ENCODE data around the gene TFF3. TPM values are rescaled to one million over a fixed set of nuclear protein-coding genes. Genes with fewer than 3 reads are reported as not detected.

The TFF3 gene
- total RNA-seq, 4 donors from 2014 or later, result 164 to 2,581 (median 367) TPM

GRCh38 chr21:42264245-42265195 is 50.7 kb downstream of the TFF3 start:
- Histone ChIP-seq H3K27me3 (no peaks in the 10 kb centered on the region), H3K36me3 (no peaks in the 10 kb centered on the region), H3K9me3 (no peaks in the 10 kb centered on the region), H3K27ac (no peak overlapping the region), H3K4me1 (peaks cover 0 to 31% (median 8%) of the 10 kb centered on the region in 4 donors), H3K4me3 (no peak overlapping the region)
- no peak for TF ChIP-seq CTCF (IDR thresholded peaks at IDR 0.05)
- no peak for TF ChIP-seq EP300 (IDR thresholded peaks at IDR 0.05; ENCODE audit: low read depth)
- no peak for TF ChIP-seq POLR2A (IDR thresholded peaks at IDR 0.05)
- no peak for TF ChIP-seq POLR2AphosphoS5 (IDR thresholded peaks at IDR 0.05)
- intact Hi-C loops (cut with DNase I; ENCODE audit: low total_unique reads), result no loop called here
- in situ Hi-C loops (cut with MboI; ENCODE audit: low pct_ligation_motif_present in 1 of 4, low pct_unique_long_range_greater_than_20kb in 1 of 4, low sequenced_read_pairs in 3 of 4), result loop anchor here in 1 of 4 donors (10.0 kb wide), 1 partner anchor 120 kb away; no protein-coding TSS in a partner anchor
- WGBS, 2 donors (ENCODE audit: low coverage in 1 of 2), result 33 to 88% methylated on average over 1 to 13 of the region's 13 CpGs
- DNase-seq, result no peak

GRCh38 chr21:42263591-42264131 is 51.5 kb downstream of the TFF3 start:
- H3K36me3 ChIP-seq, result no peaks in the 10 kb centered on the region
- intact Hi-C loops (cut with DNase I; ENCODE audit: low total_unique reads) (no loop called here), in situ Hi-C loops (cut with MboI; ENCODE audit: low pct_ligation_motif_present in 1 of 4, low pct_unique_long_range_greater_than_20kb in 1 of 4, low sequenced_read_pairs in 3 of 4) (loop anchor here in 1 of 4 donors (10.0 kb wide), 1 partner anchor 119 kb away; no protein-coding TSS in a partner anchor)
- 60 to 70% methylated on average over 1 to 18 of the region's 18 CpGs for WGBS, 2 donors (ENCODE audit: low coverage in 1 of 2)
- no peaks in the 10 kb centered on the region for H3K9me3 ChIP-seq
- no peak for DNase-seq
- H3K27me3 ChIP-seq, result no peaks in the 10 kb centered on the region
- peak overlapping the region in 1 of 4 donors; percentile 10 for H3K27ac ChIP-seq
- peaks cover 0 to 31% (median 8%) of the 10 kb centered on the region in 4 donors for H3K4me1 ChIP-seq
- H3K4me3 ChIP-seq, result no peak overlapping the region
- no peak for TF ChIP-seq CTCF (IDR thresholded peaks at IDR 0.05)
- peak; percentile 33 for TF ChIP-seq EP300 (IDR thresholded peaks at IDR 0.05; ENCODE audit: low read depth)
- no peak for TF ChIP-seq POLR2A (IDR thresholded peaks at IDR 0.05)
- TF ChIP-seq POLR2AphosphoS5 (IDR thresholded peaks at IDR 0.05), result no peak

GRCh38 chr21:42262831-42263231 is 52.4 kb downstream of the TFF3 start:
- H3K27me3 ChIP-seq, result no peaks in the 10 kb centered on the region
- no peak for TF ChIP-seq EP300 (IDR thresholded peaks at IDR 0.05; ENCODE audit: low read depth)
- no peak for TF ChIP-seq CTCF (IDR thresholded peaks at IDR 0.05)
- TF ChIP-seq POLR2A (IDR thresholded peaks at IDR 0.05), result no peak
- in situ Hi-C loops (cut with MboI; ENCODE audit: low pct_ligation_motif_present in 1 of 4, low pct_unique_long_range_greater_than_20kb in 1 of 4, low sequenced_read_pairs in 3 of 4) (loop anchor here in 1 of 4 donors (10.0 kb wide), 1 partner anchor 118 kb away; no protein-coding TSS in a partner anchor), intact Hi-C loops (cut with DNase I; ENCODE audit: low total_unique reads) (no loop called here)
- no peaks in the 10 kb centered on the region for H3K9me3 ChIP-seq
- H3K4me1 ChIP-seq, result peaks cover 0 to 31% (median 8%) of the 10 kb centered on the region in 4 donors
- no peaks in the 10 kb centered on the region for H3K36me3 ChIP-seq
- no peak overlapping the region for H3K4me3 ChIP-seq
- 69% methylated on average over 11 of the region's 11 CpGs; no CpG with 5 or more reads in 1 of the 2 donors for WGBS, 2 donors (ENCODE audit: low coverage in 1 of 2)
- DNase-seq, result peak; percentile 36
- H3K27ac ChIP-seq, result peak overlapping the region in 2 of 4 donors; percentile 10 to 18

- Histone ChIP-seq H3K4me1 (peaks cover 0 to 28% (median 8%) of the 10 kb centered on the region in 4 donors), H3K27ac (peak overlapping the region in 3 of 4 donors; percentile 19 to 47 (median 39)), H3K36me3 (no peaks in the 10 kb centered on the region), H3K27me3 (no peaks in the 10 kb centered on the region), H3K4me3 (no peak overlapping the region), H3K9me3 (no peaks in the 10 kb centered on the region)
- 91% methylated on average over 7 of the region's 7 CpGs; no CpG with 5 or more reads in 1 of the 2 donors for WGBS, 2 donors (ENCODE audit: low coverage in 1 of 2)
- no peak for TF ChIP-seq CTCF (IDR thresholded peaks at IDR 0.05)
- TF ChIP-seq EP300 (IDR thresholded peaks at IDR 0.05; ENCODE audit: low read depth), result no peak
- no peak for TF ChIP-seq POLR2A (IDR thresholded peaks at IDR 0.05)
- no peak for TF ChIP-seq POLR2AphosphoS5 (IDR thresholded peaks at IDR 0.05)
- no peak for DNase-seq
- intact Hi-C loops (cut with DNase I; ENCODE audit: low total_unique reads) (no loop called here), in situ Hi-C loops (cut with MboI; ENCODE audit: low pct_ligation_motif_present in 1 of 4, low pct_unique_long_range_greater_than_20kb in 1 of 4, low sequenced_read_pairs in 3 of 4) (loop anchor here in 1 of 4 donors (10.0 kb wide), 1 partner anchor 117 kb away; no protein-coding TSS in a partner anchor)
These were observed 53.4 kb downstream of the TFF3 start for GRCh38 chr21:42261829-42262200.

Measured in transverse colon (tissue), 4 donors.